HG03095 (cell line): Measurements from ENCODE around the gene RNASE4.
"Not testable (repeated sequence)": the region's sequence is repeated elsewhere in the genome, so short reads cannot be mapped to it uniquely, and the experiment has no call there.

Experiments
- ATAC-seq: cut with Tn5 transposase; IDR thresholded peaks from one replicate; pipeline ENCODE4 v1.9.1; 2021; ENCODE audit warnings: moderate library complexity; ENCODE audit not compliant: unreplicated experiment

Gene RNASE4

DNA sequence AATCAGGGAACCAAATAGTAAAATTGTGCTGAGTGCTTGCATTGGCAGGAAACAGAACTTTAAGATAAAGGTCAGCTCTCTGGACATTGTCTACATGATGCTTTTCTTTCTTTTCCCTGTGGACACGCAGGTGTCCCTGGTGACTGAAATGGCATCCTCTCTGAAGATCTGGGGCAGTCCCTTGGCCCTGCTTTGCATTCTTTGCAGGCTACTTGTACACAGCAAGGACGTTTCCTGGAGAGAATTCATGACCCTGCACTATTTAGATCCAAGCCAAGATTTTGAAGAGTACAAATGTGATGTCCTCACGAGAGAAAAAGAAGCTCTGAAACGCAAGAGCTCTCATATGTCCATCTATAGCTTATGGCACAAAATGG, 50.1 kb downstream of the RNASE4 start:
- ATAC-seq = no peak

DNA sequence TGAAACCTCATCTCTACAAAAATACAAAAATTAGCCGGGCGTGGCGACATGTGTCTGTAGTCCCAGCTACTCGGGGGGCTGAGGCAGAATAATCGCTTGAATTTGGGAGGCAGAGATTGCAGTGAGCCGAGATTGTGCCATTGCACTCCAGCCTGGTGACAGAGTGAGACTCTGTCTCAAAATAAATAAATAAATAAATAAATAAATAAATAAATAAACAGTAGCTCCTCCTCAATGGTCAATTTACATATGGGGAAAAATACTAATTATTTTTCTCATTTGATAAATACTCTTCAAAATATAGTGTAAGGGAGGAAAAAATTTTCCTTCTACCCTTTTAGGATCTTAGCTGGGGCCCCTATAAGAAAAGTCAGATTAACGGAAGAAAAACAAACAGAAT, 53.9 kb downstream of the RNASE4 start:
- ATAC-seq = not testable (repeated sequence)

DNA sequence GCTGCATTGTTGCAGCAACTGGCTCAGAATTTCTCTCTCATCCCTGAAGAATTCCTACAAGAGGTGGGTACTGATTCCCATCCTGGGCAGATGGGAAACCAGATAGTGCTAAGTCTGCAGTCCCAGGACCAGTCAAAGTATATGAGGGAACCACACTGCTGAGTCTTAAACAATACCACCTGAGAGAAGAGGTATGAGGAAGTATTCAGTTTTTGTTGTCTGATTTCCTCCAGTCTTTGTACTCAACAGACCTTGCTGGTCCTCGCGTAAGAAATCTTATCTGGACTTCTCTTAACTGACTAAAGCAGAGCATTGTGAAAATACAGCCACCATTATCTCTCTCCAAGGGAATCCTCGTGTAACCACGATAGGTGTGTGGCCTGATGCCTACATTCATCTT, 57.8 kb downstream of the RNASE4 start:
- no peak for ATAC-seq

DNA sequence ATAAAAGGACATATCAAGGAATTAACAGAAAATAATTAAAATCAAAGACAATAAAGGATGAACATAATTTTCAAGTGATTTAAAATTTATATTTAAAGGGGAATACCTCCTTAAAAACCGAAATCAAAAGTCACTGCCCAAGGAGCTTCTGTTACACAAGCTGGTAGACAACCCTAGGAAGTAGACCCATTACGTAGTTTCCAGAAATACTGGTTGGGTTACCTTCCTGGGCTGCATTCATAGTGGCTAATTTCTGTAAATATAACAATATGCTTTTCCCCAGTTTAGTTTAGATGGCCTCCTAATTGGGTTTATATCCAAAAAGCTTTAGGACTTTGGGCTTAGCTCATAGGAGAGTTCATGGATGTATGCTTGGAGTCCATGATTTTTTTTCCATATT, 59.2 kb downstream of the RNASE4 start:
- no peak for ATAC-seq

DNA sequence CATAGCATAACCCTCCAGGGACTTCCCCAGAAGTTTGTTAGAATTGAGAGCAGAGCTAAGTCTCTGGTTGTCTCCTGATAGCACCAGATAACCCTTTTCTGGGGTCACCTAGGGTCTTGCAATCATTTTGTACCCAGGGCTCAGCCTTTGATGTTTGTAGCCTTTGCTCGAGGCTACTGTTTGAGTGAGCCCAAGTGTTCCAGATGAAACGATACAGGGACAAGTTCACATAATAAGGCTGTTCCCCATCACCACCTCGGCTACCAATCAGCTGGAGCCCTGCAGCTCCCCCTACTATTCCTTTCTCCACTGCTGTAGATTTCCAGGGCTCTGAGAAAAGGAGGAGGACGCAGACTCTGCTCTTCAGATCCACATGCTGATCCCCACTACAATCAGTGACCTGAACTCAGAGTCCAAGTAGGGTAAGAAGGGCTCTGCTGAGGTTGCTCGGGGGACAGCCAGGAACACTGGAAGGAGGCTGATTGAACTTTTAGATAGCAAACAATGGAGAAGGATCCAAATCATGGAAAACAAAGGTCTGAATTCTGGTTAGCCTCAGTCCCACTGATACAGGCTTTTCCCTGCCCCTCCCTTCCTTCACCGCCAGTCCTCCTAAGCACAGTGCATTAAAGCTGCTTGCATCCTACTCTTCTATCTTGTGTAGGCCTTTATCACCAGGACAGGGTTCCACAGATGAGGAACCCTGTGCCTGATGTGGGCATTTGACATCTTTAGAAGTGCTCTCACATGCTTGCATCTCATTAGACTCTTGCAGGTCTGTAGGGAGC, 61.4 kb downstream of the RNASE4 start, which contains the start of gene EDDM3A:
Gene EDDM3A, plus strand, starts transcription at position 317 of the 788 bp plus-strand sequence. CDS start 1,694 bp downstream, outside the sequence.
- no peak for ATAC-seq

DNA sequence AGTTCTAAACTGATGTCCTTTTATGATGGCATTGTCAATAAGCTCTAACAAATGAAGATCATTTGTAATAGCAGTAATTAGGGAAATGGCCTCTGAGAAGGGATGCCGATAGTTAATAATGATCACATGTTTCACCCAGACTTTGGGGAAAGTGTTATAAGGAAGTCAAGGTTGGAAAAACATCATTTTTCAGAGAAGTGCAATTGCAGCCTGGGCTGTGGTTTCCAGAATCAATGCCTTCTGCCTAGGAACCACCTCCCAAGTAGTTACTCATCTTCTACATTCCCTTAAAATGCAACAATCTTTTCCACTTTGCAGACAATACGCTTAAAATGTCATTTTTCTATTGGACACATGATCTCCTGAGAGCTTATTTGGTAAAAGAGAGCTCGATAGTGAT, 62.2 kb downstream of the RNASE4 start:
- no peak for ATAC-seq

DNA sequence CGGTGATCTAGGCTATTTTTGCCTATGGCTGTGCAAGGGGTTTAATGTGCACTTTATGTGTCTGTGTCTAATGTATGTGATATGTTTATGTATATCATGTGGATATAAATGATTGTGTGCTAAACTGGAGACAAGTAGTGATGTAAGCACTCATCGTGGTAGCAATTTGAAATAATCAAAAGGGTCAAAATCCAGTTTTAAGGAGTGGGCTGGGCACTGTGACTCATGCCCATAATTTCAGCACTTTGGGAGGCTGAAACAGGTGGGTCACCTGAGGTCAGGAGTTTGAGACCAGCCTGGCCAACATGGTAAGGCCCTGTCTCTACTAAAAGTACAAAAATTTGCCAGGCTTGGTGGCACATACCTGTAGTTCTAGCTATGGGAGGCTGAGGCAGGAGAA, 64.1 kb downstream of the RNASE4 start:
- ATAC-seq = no peak

DNA sequence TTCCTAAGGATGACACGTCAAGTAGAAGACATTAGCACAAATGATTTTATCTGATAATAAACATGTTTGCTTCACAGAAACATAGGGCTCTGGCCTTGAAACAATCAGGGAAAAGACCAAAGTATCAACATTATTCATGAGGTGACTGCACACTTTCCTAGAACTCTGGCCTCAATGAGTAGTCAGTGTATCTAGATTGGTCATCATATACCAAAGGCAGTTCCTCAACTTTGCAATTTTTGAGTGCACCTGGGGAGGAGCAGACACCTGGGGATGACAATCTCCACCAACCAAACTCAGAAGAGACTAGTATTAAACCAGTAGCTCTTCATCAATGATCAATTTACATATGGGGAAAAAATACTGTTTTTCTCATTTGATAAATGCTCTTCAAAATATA, 65.8 kb downstream of the RNASE4 start:
- ATAC-seq = no peak
